Measurements from ENCODE around the gene SLC16A7.

The SLC16A7 gene

GRCh38 chr12:59828521-59828920, 232.7 kb downstream of the SLC16A7 start:
- no peak for DNase-seq (ENCODE audit: extremely low read depth in 1 of 2, low read depth in 1 of 2)

DNA sequence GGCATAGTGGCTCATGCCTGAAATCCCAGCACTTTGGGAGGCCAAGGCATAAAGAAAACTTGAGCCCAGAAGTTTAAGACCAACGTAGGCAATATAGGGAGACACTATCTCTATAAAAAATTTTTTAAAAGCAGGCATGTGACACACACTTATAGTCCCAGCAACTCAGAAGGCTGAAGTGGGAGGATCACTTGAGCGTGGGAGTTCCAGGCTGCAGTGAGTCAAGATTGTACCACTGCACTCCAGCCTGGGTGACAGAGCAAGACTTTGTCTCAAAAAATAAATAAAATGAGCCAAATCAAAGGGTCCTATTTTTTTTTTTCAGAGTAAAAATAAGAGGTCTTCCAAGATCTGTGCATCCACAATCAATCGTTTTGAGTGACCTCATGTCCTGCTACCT, 237.6 kb downstream of the SLC16A7 start:
- DNase-seq (ENCODE audit: extremely low read depth in 1 of 2, low read depth in 1 of 2): no peak

- DNase-seq (ENCODE audit: extremely low read depth in 1 of 2, low read depth in 1 of 2): no peak
Observed at GRCh38 chr12:59834659-59835474, 239.0 kb downstream of the SLC16A7 start.
